HL-60 (cell line): ENCODE measurements around the gene SUN3.
A peak's percentile ranks its signal among the peaks of the same experiment; 100 is the strongest.

Experiments used
- DNase-seq, 2 experiments: peaks; one replicate each; pipeline ENCODE4 v3.0.0-alpha.2; 2010 to 2020; ENCODE audit warnings: low read depth in 1 of 2, low spot score in 1 of 2
- H3K27ac ChIP-seq: fragments of 250-450 bp; sonication (Bioruptor Pico); replicated peaks from 2 replicates; pipeline ENCODE4 v1.5.1; 2020; ENCODE audit warnings: mild to moderate bottlenecking, moderate library complexity
- H3K27me3 ChIP-seq: fragments of 250-450 bp; sonication (Bioruptor Pico); 2 replicates; pipeline ENCODE4 v1.5.1; 2021; ENCODE audit warnings: mild to moderate bottlenecking, moderate library complexity; ENCODE audit not compliant: insufficient read depth, poor library complexity, severe bottlenecking
- H3K4me3 ChIP-seq: replicated peaks from 2 replicates; pipeline ENCODE4 v1.5.1; 2011; ENCODE audit warnings: mild to moderate bottlenecking, control low read depth, low read length; ENCODE audit not compliant: insufficient read depth
- GABPA ChIP-seq: IDR thresholded peaks from 2 replicates; pipeline ENCODE4 v1.6.1; 2012; ENCODE audit warnings: low read depth
- POLR2AphosphoS5 ChIP-seq: IDR thresholded peaks from 2 replicates; pipeline ENCODE4 v1.6.1; 2012; ENCODE audit warnings: low read depth
- SPI1 ChIP-seq: IDR thresholded peaks from 2 replicates; pipeline ENCODE4 v1.6.1; 2012; ENCODE audit warnings: low read depth, mild to moderate bottlenecking, borderline replicate concordance
- TF ChIP-seq, protein P1 (sequence below): IDR thresholded peaks from one replicate; pipeline ENCODE4 v1.5.1; 2011; ENCODE audit warnings: low read length, control low read depth, inconsistent platforms; ENCODE audit not compliant: insufficient read depth
- TF ChIP-seq, protein P2 (sequence below): IDR thresholded peaks from 2 replicates; pipeline ENCODE4 v1.6.1; 2012; ENCODE audit warnings: low read depth; ENCODE audit not compliant: insufficient replicate concordance

The SUN3 gene

GRCh38 chr7:47992446-47992845 is 36.5 kb downstream of the SUN3 start:
- no peak for DNase-seq
- Histone ChIP-seq H3K27ac (peak overlapping the region; percentile 68), H3K27me3 (no peaks in the 10 kb centered on the region), H3K4me3 (peak overlapping the region; percentile 59)
- TF ChIP-seq, protein P1, sequence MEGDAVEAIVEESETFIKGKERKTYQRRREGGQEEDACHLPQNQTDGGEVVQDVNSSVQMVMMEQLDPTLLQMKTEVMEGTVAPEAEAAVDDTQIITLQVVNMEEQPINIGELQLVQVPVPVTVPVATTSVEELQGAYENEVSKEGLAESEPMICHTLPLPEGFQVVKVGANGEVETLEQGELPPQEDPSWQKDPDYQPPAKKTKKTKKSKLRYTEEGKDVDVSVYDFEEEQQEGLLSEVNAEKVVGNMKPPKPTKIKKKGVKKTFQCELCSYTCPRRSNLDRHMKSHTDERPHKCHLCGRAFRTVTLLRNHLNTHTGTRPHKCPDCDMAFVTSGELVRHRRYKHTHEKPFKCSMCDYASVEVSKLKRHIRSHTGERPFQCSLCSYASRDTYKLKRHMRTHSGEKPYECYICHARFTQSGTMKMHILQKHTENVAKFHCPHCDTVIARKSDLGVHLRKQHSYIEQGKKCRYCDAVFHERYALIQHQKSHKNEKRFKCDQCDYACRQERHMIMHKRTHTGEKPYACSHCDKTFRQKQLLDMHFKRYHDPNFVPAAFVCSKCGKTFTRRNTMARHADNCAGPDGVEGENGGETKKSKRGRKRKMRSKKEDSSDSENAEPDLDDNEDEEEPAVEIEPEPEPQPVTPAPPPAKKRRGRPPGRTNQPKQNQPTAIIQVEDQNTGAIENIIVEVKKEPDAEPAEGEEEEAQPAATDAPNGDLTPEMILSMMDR = no peak
- TF ChIP-seq GABPA (no peak), SPI1 (no peak), POLR2AphosphoS5 (no peak)
- TF ChIP-seq, protein P2, sequence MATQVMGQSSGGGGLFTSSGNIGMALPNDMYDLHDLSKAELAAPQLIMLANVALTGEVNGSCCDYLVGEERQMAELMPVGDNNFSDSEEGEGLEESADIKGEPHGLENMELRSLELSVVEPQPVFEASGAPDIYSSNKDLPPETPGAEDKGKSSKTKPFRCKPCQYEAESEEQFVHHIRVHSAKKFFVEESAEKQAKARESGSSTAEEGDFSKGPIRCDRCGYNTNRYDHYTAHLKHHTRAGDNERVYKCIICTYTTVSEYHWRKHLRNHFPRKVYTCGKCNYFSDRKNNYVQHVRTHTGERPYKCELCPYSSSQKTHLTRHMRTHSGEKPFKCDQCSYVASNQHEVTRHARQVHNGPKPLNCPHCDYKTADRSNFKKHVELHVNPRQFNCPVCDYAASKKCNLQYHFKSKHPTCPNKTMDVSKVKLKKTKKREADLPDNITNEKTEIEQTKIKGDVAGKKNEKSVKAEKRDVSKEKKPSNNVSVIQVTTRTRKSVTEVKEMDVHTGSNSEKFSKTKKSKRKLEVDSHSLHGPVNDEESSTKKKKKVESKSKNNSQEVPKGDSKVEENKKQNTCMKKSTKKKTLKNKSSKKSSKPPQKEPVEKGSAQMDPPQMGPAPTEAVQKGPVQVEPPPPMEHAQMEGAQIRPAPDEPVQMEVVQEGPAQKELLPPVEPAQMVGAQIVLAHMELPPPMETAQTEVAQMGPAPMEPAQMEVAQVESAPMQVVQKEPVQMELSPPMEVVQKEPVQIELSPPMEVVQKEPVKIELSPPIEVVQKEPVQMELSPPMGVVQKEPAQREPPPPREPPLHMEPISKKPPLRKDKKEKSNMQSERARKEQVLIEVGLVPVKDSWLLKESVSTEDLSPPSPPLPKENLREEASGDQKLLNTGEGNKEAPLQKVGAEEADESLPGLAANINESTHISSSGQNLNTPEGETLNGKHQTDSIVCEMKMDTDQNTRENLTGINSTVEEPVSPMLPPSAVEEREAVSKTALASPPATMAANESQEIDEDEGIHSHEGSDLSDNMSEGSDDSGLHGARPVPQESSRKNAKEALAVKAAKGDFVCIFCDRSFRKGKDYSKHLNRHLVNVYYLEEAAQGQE = no peak

- Histone ChIP-seq H3K27ac (peak overlapping the region; percentile 68), H3K4me3 (peak overlapping the region; percentile 59), H3K27me3 (no peaks in the 10 kb centered on the region)
- TF ChIP-seq GABPA (no peak), POLR2AphosphoS5 (peak; percentile 81)
- TF ChIP-seq, protein P2 = peak; percentile 51
- TF ChIP-seq, protein P1 = peak; percentile 57
- peak; percentile 57 to 91 for DNase-seq
These were observed 37.1 kb downstream of the SUN3 start for GRCh38 chr7:47991741-47992311.

DNA sequence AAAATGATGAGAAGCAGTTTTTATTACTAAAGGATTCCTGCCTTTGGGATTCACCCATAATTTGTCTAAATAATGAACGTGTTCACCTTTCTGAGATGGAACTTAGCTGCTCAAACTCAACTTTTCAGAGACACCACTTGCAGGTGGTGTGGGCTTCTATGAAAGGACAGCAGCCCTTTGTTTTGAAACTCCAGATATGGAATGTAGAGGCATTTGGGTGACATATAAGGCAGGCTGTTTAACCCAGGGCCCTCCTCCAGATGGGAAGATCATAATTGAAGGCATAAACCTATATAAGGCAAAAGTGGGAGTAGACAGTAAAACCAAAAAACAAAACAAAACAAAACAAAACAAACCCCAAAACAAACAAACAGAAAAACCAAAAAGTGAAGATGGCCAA is 37.6 kb downstream of the SUN3 start:
- Histone ChIP-seq H3K4me3 (no peak overlapping the region), H3K27ac (peak overlapping the region; percentile 68), H3K27me3 (no peaks in the 10 kb centered on the region)
- no peak for DNase-seq
- TF ChIP-seq GABPA (no peak), POLR2AphosphoS5 (no peak), SPI1 (no peak)
- TF ChIP-seq, protein P2 = no peak
- TF ChIP-seq, protein P1 = no peak
